Fibroblast of pulmonary artery (primary cell): ENCODE results near the gene ATP5PD.

Experiments used
- DNase-seq: peaks from one replicate; pipeline ENCODE4 v3.0.0-alpha.2; 2010; ENCODE audit warnings: low read depth
- H3K4me3 ChIP-seq: replicated peaks from 2 replicates; pipeline ENCODE4 v1.5.1; 2011; ENCODE audit warnings: low read depth, mild to moderate bottlenecking, control low read depth, low read length, moderate library complexity
- TF ChIP-seq, protein P1 (sequence below): IDR thresholded peaks from 2 replicates; pipeline ENCODE4 v1.5.1; 2011; ENCODE audit warnings: mild to moderate bottlenecking, control low read depth, low read length, inconsistent platforms; ENCODE audit errors: missing control alignments

The ATP5PD gene

DNA sequence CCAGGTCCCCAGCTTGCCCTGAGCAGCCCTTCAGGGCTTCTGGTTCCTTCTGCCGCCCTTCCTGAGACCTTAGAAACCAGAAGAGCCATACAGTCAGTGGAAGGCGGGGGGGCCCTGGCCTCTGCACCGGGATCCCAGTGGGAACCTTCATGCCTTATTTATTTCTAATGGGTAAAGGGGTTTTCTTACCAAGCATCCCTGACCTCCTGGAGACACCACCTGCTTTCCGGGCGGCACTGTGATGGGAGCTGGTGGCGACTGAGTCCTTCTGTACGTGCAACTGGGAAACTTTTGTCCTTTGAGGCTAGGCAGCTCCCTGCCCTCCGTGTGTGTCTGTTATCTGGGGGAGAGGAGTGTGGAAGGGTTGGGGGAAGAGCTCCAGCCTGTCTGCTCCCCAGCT is 41.5 kb downstream of the ATP5PD start:
- TF ChIP-seq, protein P1, sequence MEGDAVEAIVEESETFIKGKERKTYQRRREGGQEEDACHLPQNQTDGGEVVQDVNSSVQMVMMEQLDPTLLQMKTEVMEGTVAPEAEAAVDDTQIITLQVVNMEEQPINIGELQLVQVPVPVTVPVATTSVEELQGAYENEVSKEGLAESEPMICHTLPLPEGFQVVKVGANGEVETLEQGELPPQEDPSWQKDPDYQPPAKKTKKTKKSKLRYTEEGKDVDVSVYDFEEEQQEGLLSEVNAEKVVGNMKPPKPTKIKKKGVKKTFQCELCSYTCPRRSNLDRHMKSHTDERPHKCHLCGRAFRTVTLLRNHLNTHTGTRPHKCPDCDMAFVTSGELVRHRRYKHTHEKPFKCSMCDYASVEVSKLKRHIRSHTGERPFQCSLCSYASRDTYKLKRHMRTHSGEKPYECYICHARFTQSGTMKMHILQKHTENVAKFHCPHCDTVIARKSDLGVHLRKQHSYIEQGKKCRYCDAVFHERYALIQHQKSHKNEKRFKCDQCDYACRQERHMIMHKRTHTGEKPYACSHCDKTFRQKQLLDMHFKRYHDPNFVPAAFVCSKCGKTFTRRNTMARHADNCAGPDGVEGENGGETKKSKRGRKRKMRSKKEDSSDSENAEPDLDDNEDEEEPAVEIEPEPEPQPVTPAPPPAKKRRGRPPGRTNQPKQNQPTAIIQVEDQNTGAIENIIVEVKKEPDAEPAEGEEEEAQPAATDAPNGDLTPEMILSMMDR, result no peak
- DNase-seq, result no peak
- no peak overlapping the region for H3K4me3 ChIP-seq

DNA sequence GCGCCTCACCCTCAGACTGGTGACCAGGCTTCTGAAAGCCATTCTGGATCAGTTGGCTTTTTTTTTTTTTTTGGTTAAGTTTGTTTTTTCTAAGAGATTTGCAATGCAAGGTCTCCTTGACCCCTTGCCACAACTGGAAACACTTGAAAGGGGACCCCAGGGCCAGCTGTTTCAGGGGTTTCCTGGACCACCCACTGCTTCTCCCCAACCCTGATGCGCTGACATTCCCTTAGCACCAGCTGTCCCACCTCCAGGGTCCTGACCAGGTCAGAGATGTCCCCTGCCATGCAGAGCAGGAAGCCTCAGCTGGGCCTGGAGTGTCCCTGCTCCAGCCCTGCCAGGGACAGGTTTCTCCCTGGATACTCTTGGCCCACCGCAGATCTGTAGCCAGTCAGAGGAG is 42.4 kb downstream of the ATP5PD start:
- DNase-seq, result no peak
- H3K4me3 ChIP-seq, result no peak overlapping the region
- TF ChIP-seq, protein P1, result no peak

DNA sequence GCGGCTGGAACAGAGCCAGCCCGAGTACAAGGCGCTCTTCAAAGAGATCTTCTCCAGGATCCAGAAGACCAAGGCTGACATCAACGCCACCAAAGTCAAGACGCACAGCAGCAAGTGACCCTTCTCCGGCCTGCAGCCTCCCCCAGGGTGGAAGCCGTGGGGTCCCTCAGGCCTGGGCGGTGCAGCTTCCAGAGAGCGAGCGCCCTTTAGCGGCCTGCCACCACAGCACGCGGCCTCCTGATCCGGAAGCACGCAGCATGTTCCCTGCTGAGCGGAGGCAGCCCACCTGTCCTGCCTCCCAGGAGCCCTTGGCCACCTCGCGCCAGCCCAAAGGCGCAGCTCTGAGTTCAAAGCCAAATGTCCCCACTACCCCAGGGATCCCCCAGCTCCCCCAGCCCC is 42.8 kb downstream of the ATP5PD start:
- TF ChIP-seq, protein P1, result no peak
- no peak overlapping the region for H3K4me3 ChIP-seq
- DNase-seq, result no peak

DNA sequence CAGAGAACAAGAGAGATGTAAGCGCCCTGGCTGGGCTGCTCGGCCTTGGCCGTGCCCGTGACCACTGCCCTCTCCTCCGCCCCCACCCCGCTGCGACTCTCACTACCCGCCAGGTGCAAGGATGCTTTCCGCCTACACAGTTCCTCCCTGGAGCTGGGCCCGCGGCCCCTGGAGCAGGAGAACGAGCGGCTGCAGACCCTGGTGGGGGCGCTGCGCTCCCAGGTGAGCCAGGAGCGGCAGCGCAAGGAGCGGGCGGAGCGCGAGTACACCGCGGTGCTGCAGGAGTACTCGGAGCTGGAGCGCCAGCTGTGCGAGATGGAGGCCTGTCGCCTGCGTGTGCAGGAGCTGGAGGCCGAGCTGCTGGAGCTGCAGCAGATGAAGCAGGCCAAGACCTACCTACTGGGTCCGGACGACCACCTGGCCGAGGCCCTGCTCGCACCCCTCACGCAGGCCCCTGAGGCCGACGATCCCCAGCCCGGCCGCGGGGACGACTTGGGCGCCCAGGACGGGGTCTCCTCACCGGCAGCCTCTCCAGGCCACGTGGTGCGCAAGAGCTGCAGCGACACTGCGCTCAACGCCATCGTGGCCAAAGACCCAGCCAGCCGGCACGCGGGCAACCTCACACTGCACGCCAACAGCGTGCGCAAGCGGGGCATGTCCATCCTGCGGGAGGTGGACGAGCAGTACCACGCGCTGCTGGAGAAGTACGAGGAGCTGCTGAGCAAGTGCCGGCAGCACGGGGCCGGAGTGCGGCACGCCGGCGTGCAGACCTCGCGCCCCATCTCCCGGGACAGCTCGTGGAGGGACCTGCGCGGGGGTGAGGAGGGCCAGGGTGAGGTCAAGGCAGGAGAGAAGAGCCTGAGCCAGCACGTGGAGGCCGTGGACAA is 43.5 kb downstream of the ATP5PD start:
- no peak overlapping the region for H3K4me3 ChIP-seq

DNA sequence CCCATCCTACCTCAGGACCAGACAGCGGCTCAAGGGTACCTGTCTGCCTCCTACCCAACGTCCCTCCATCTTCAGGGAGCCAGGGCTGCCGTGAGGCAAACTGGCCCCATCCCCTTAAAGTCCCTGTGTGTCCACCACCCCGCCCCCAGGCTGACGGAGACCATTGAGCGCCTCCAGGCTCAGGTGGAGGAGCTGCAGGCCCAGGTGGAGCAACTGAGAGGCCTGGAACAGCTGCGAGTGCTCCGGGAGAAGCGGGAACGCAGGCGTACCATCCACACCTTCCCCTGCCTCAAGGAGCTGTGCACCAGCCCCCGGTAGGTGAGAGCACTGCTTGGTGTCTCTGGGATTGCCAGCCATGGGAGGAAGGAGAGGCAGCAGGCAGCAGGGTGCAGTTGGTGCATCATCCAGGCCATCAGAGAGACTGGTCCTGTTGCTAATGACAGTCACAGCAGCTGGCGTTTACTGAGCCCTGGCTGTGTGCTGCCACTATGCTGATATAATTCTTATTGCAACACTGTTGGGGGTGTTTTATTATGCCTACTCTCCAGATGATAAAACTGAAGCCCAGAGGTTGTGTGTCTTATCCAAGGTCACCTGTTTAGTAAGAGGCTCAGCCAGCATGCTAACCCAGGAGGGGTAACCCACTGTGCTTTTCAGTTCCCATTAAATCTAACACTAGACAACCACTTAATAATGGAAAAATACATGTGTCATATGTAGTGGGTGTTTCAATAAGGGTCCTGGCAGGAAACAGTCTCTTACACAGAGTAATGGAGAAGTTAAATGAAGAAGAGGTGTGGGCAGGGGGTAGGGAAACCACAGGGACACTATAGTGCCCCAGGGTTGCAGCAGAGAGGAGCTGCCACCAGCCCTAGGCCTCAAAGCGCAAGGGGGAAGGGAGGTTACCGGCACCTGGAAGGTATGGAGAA is 44.6 kb downstream of the ATP5PD start:
- DNase-seq, result no peak
- no peak overlapping the region for H3K4me3 ChIP-seq
- TF ChIP-seq, protein P1, result no peak

More for the DNA sequence above, 43.5 kb downstream of the ATP5PD start:
- TF ChIP-seq, protein P1, result no peak
- DNase-seq, result no peak

DNA sequence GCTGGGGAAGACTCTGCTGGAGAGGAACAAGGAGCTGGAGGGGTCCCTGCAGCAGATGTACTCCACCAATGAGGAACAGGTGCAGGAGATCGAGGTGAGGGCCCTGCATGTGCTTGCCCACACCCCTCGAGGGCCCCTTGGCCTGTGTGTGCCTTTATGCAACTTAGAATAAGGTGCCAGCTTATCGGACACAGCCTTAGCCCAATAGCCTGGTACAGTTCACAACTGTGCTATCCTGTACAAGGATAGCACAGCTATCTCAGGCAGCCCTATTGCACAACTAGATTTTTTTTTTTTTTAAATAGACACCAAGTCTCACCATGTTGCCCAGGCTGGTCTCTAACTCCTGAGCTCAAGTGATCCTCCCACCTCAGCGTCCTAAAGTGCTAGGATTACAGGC is 47.2 kb downstream of the ATP5PD start:
- H3K4me3 ChIP-seq, result no peak overlapping the region
- DNase-seq, result no peak
- TF ChIP-seq, protein P1, result no peak
